Naive B cell (primary cell): ENCODE results near the gene TNS2. TPM values are rescaled to one million over a fixed set of nuclear protein-coding genes. Genes with fewer than 3 reads are reported as not detected.

Experiments
- ATAC-seq, 2 donors: fragments of 150-1000 bp; cut with Tn5 transposase; 2 replicates each; pipeline ENCODE4 v1.10.0; 2021; ENCODE audit warnings: low read depth in 2 of 2, mild to moderate bottlenecking in 2 of 2, moderate library complexity in 2 of 2
- DNase-seq: peaks from one replicate; pipeline ENCODE4 v3.0.0; 2022
- H3K27ac Mint-ChIP-seq, 6 donors: one replicate each; pipeline ENCODE4 v1.8.0; 2020 to 2022; ENCODE audit warnings: mild to moderate bottlenecking in 6 of 6, mixed read lengths in 6 of 6, moderate library complexity in 5 of 6, inconsistent platforms in 2 of 6
- H3K27me3 Mint-ChIP-seq, 3 donors: one replicate each; pipeline ENCODE4 v1.8.0; 2021 to 2022; ENCODE audit warnings: mixed read lengths in 3 of 3, mild to moderate bottlenecking in 1 of 3
- H3K36me3 Mint-ChIP-seq, 2 donors: one replicate each; pipeline ENCODE4 v1.8.0; 2020 to 2022; ENCODE audit warnings: mixed read lengths in 2 of 2, inconsistent platforms in 1 of 2, mild to moderate bottlenecking in 1 of 2
- H3K4me1 Mint-ChIP-seq, 3 donors: one replicate each; pipeline ENCODE4 v1.8.0; 2020 to 2022; ENCODE audit warnings: mixed read lengths in 3 of 3, inconsistent platforms in 1 of 3, mild to moderate bottlenecking in 1 of 3, moderate library complexity in 1 of 3
- H3K4me3 Mint-ChIP-seq, 8 donors: one replicate each; pipeline ENCODE4 v1.8.0; 2020 to 2022; ENCODE audit warnings: mild to moderate bottlenecking in 8 of 8, mixed read lengths in 8 of 8, moderate library complexity in 8 of 8, inconsistent platforms in 2 of 8
- H3K9me3 Mint-ChIP-seq, 7 donors: one replicate each; pipeline ENCODE4 v1.8.0; 2020 to 2022; ENCODE audit warnings: mixed read lengths in 7 of 7, mild to moderate bottlenecking in 5 of 7, inconsistent platforms in 2 of 7, moderate library complexity in 1 of 7
- polyA plus RNA-seq, 6 donors: library from polyadenylated mRNA; unstranded; fragments of 300-500 nt; fragmentation: Illumina TruSeq; gene quantifications; one replicate each; pipeline ENCODE4 v1.2.3, GENCODE V29; 2021; ENCODE audit warnings: low read depth in 6 of 6

Gene TNS2
- polyA plus RNA-seq, 6 donors from 2014 or later = 0.05 to 0.91 (median 0.47) TPM; not detected in 1

- no peak overlapping the region for H3K4me3 Mint-ChIP-seq
Measured at GRCh38 chr12:53113951-53114350, 64.1 kb downstream of the TNS2 start.

More at GRCh38 chr12:53113951-53114350, 64.1 kb downstream of the TNS2 start:
- DNase-seq (no peak), ATAC-seq (no peak)
- Mint-ChIP-seq H3K36me3 (no peaks in the 10 kb centered on the region), H3K9me3 (no peaks in the 10 kb centered on the region), H3K4me1 (no peaks in the 10 kb centered on the region), H3K27ac (no peak overlapping the region), H3K27me3 (peaks cover 0 to 4% (median 0%) of the 10 kb centered on the region in 3 donors)

Other genes starting within 250 kb of the TNS2 start
- gene KRT4, start 235.9 kb upstream of the TNS2 start, polyA plus RNA-seq = not detected
- gene KRT79, start 215.8 kb upstream of the TNS2 start, polyA plus RNA-seq = not detected
- not detected for gene KRT78, start 201.1 kb upstream of the TNS2 start, polyA plus RNA-seq
- gene KRT8, start 145.0 kb upstream of the TNS2 start, polyA plus RNA-seq = not detected
- 10 to 100 TPM in 1 of 6 donors, 1 to 10 TPM in 5; 4.9 to 10.0 (median 8.5) TPM for gene KRT18, start 100.9 kb upstream of the TNS2 start, polyA plus RNA-seq
- 100 to 1,000 TPM in 2 of 6 donors, 10 to 100 TPM in 4; 69.1 to 104 (median 87.0) TPM for gene EIF4B, start 43.6 kb upstream of the TNS2 start, polyA plus RNA-seq
- gene SPRYD3, start 29.3 kb downstream of the TNS2 start, polyA plus RNA-seq = 10 to 100 TPM; 12.8 to 31.1 (median 23.2) TPM
- gene IGFBP6, start 47.6 kb downstream of the TNS2 start, polyA plus RNA-seq = not detected
- not detected for gene SOAT2, start 53.4 kb downstream of the TNS2 start, polyA plus RNA-seq
- 1 to 10 TPM; 1.8 to 6.0 (median 4.2) TPM for gene ZNF740, start 130.7 kb downstream of the TNS2 start, polyA plus RNA-seq
- 1 to 10 TPM in 4 of 6 donors, under 1 TPM in 2; 0.19 to 1.8 (median 1.1) TPM for gene CSAD, start 130.9 kb downstream of the TNS2 start, polyA plus RNA-seq
- 100 to 1,000 TPM in 1 of 6 donors, 10 to 100 TPM in 5; 63.2 to 174 (median 96.4) TPM for gene ITGB7, start 157.2 kb downstream of the TNS2 start, polyA plus RNA-seq
- 1 to 10 TPM in 2 of 6 donors, under 1 TPM in 2, not detected in 2; 0.78 to 2.2 (median 1.3) TPM for gene RARG, start 182.1 kb downstream of the TNS2 start, polyA plus RNA-seq
- gene ESPL1, start 218.2 kb downstream of the TNS2 start, polyA plus RNA-seq = under 1 TPM in 3 of 6 donors, not detected in 3; 0.12 to 0.40 (median 0.23) TPM
- 1,000 to 10,000 TPM; 1,564 to 1,943 (median 1,771) TPM for gene PFDN5, start 245.5 kb downstream of the TNS2 start, polyA plus RNA-seq
- gene MYG1, start 249.6 kb downstream of the TNS2 start, polyA plus RNA-seq = 10 to 100 TPM; 52.3 to 94.2 (median 60.4) TPM